ENCODE data around the gene THUMPD2. TPM values are rescaled to one million over a fixed set of nuclear protein-coding genes. Genes with fewer than 3 reads are reported as not detected.

THUMPD2 gene
- total RNA-seq, 2 experiments from 2014 or later: 11.1 to 11.4 TPM

GRCh38 chr2:39781697-39782096 is 2.6 kb upstream of the THUMPD2 start:
- H3K4me3 Mint-ChIP-seq: no peak overlapping the region
- DNase-seq: no peak
- H3K9me3 Mint-ChIP-seq (ENCODE audit: insufficient read depth): no peaks in the 10 kb centered on the region
- peaks cover 36% of the 10 kb centered on the region for H3K4me1 Mint-ChIP-seq (ENCODE audit: low read depth)
- ChIA-PET CTCF (no interaction called here), POLR2A (no interaction called here)
- no peaks in the 10 kb centered on the region for H3K27me3 Mint-ChIP-seq (ENCODE audit: low read depth)
- ATAC-seq: no peak
- no peak overlapping the region for H3K27ac Mint-ChIP-seq
- H3K36me3 Mint-ChIP-seq (ENCODE audit: low read depth): peaks cover 13% of the 10 kb centered on the region

GRCh38 chr2:39780825-39781600 is 2.0 kb upstream of the THUMPD2 start:
- POLR2A ChIA-PET: no interaction called here
- Mint-ChIP-seq H3K36me3 (ENCODE audit: low read depth) (peaks cover 14% of the 10 kb centered on the region), H3K4me3 (peak overlapping the region; percentile 37), H3K9me3 (ENCODE audit: insufficient read depth) (peaks cover 1% of the 10 kb centered on the region), H3K27ac (peak overlapping the region; percentile 40), H3K4me1 (ENCODE audit: low read depth) (peaks cover 38% of the 10 kb centered on the region), H3K27me3 (ENCODE audit: low read depth) (no peaks in the 10 kb centered on the region)
- ATAC-seq (no peak), DNase-seq (no peak)
- CTCF ChIA-PET: no interaction called here

GRCh38 chr2:39779927-39780326 is 869 bp upstream of the THUMPD2 start:
- ChIA-PET CTCF (no interaction called here), POLR2A (no interaction called here)
- Mint-ChIP-seq H3K27ac (peak overlapping the region; percentile 46), H3K4me3 (peak overlapping the region; percentile 87), H3K27me3 (ENCODE audit: low read depth) (no peaks in the 10 kb centered on the region), H3K9me3 (ENCODE audit: insufficient read depth) (peaks cover 3% of the 10 kb centered on the region), H3K4me1 (ENCODE audit: low read depth) (peaks cover 42% of the 10 kb centered on the region), H3K36me3 (ENCODE audit: low read depth) (peaks cover 21% of the 10 kb centered on the region)
- ATAC-seq: no peak
- DNase-seq: no peak

- H3K4me1 Mint-ChIP-seq (ENCODE audit: low read depth): peaks cover 46% of the 10 kb centered on the region
- ATAC-seq (no peak), DNase-seq (no peak)
- no peaks in the 10 kb centered on the region for H3K27me3 Mint-ChIP-seq (ENCODE audit: low read depth)
- H3K27ac Mint-ChIP-seq: peak overlapping the region; percentile 46
- peaks cover 23% of the 10 kb centered on the region for H3K36me3 Mint-ChIP-seq (ENCODE audit: low read depth)
- ChIA-PET CTCF (no interaction called here), POLR2A (no interaction called here)
- peaks cover 3% of the 10 kb centered on the region for H3K9me3 Mint-ChIP-seq (ENCODE audit: insufficient read depth)
- H3K4me3 Mint-ChIP-seq: peak overlapping the region; percentile 87
Measured at GRCh38 chr2:39779341-39779851, 338 bp upstream of the THUMPD2 start.

DNA sequence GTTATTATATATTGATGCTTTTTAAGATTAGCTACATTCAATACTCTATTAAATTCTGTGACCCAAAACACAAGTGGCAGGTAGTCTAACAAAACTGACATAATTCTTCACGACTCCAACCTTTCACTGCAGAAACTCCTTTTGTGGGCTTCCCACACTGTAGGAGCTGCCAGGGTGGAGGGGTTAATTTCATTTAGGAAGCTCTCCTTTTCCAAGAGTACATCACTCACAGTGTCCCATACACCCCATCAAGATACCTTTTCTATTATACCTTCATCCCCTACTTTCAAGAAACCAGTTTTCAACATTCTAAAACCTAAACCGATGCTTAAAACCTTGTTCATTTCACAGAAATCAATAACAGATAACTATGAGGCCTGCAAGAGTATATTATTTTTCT is 825 bp downstream of the THUMPD2 start:
- H3K36me3 Mint-ChIP-seq (ENCODE audit: low read depth): peaks cover 23% of the 10 kb centered on the region
- DNase-seq: no peak
- H3K4me1 Mint-ChIP-seq (ENCODE audit: low read depth): peaks cover 49% of the 10 kb centered on the region
- H3K27ac Mint-ChIP-seq: peak overlapping the region; percentile 91
- H3K9me3 Mint-ChIP-seq (ENCODE audit: insufficient read depth): peaks cover 3% of the 10 kb centered on the region
- CTCF ChIA-PET: no interaction called here
- peak overlapping the region; percentile 87 for H3K4me3 Mint-ChIP-seq
- POLR2A ChIA-PET: interaction anchor here (0.6 kb wide), 1 partner anchor 1936 kb away, joined by 3 read pairs; no protein-coding TSS in a partner anchor
- no peak for ATAC-seq
- no peaks in the 10 kb centered on the region for H3K27me3 Mint-ChIP-seq (ENCODE audit: low read depth)

DNA sequence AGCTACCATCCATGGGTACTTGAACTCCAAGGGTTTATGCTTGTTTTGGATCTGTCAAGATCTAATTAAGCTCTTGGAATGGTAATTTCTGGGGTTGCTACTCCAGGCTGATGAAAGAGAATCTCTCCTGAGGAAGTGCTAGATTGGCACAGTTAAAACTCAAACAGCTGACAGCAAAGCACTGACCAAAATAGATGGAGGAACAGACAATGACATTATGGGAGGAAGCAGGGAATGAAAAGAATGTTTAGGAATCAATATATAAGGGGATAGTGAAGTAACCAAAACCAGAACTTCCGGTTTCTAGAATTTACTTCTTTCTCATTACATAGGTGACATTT is 6.3 kb downstream of the THUMPD2 start:
- DNase-seq (no peak), ATAC-seq (no peak)
- H3K27ac Mint-ChIP-seq: no peak overlapping the region
- CTCF ChIA-PET: interaction anchor here (1.7 kb wide), 1 partner anchor 43 kb away, joined by 6 read pairs; no protein-coding TSS in a partner anchor
- H3K9me3 Mint-ChIP-seq (ENCODE audit: insufficient read depth): peaks cover 3% of the 10 kb centered on the region
- peaks cover 46% of the 10 kb centered on the region for H3K36me3 Mint-ChIP-seq (ENCODE audit: low read depth)
- no peaks in the 10 kb centered on the region for H3K27me3 Mint-ChIP-seq (ENCODE audit: low read depth)
- POLR2A ChIA-PET: no interaction called here
- peaks cover 38% of the 10 kb centered on the region for H3K4me1 Mint-ChIP-seq (ENCODE audit: low read depth)
- H3K4me3 Mint-ChIP-seq: no peak overlapping the region

DNA sequence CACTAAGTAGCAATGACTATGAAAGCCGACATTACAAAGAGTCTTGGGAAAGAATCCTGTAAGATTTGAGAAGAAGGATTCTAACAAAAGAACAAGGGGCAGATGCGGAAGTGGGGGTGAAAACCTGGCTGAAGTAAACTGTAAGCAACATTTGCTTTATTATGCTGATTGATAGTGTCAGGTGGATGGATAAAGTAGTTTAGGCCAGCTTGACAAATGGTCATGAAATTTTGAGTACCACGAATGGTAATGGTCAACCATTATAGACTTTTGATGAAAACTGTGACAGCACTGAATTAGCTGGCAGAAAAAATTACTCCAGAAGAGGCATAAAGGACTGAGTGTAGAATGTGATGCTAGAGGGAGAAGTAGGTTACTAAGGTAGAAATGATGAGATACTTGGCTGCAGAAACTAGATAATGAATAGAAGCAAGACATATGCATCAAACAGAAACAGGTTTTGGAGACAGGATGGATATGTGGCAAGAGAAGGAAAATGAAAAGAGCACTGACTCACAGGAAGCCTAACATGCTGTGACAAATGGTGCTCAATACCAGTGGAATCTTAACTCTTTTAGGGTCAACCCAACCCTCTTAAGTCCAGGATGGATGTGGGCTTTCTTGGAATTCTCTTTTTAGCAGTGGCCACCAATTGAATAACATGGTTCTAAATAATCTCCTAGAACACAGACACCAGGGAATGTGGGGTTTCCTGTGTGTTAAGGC is 6.8 kb downstream of the THUMPD2 start:
- ATAC-seq: no peak
- peaks cover 41% of the 10 kb centered on the region for H3K36me3 Mint-ChIP-seq (ENCODE audit: low read depth)
- H3K4me1 Mint-ChIP-seq (ENCODE audit: low read depth): peaks cover 33% of the 10 kb centered on the region
- no peak for DNase-seq
- ChIA-PET CTCF (interaction anchor here (1.7 kb wide), 1 partner anchor 42 kb away, joined by 6 read pairs; no protein-coding TSS in a partner anchor), POLR2A (no interaction called here)
- H3K4me3 Mint-ChIP-seq: no peak overlapping the region
- peaks cover 3% of the 10 kb centered on the region for H3K9me3 Mint-ChIP-seq (ENCODE audit: insufficient read depth)
- no peaks in the 10 kb centered on the region for H3K27me3 Mint-ChIP-seq (ENCODE audit: low read depth)
- peak overlapping the region; percentile 5 for H3K27ac Mint-ChIP-seq

DNA sequence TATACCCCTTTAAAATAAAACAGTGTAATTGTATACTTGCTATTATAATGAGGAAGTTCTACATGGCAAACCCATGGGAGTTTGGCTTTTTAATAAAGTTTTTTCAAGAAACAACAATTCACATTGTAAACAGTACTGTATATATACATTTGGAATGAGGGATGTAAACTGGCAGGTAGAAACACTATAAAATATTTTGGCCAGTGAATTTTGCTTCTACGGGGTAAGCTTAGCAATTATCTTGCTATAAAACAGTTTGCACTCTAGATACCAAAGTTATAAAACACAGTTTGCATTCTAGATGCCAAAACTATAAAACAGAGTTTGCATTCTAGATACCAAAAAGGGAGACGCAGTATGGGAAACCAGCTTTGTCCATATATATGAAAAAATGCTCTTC is 16.6 kb downstream of the THUMPD2 start:
- POLR2A ChIA-PET: no interaction called here
- ATAC-seq: no peak
- Mint-ChIP-seq H3K9me3 (ENCODE audit: insufficient read depth) (no peaks in the 10 kb centered on the region), H3K36me3 (ENCODE audit: low read depth) (peaks cover 62% of the 10 kb centered on the region), H3K4me1 (ENCODE audit: low read depth) (peaks cover 10% of the 10 kb centered on the region), H3K27ac (no peak overlapping the region), H3K27me3 (ENCODE audit: low read depth) (no peaks in the 10 kb centered on the region), H3K4me3 (no peak overlapping the region)
- no peak for DNase-seq
- CTCF ChIA-PET: no interaction called here

GRCh38 chr2:39757156-39757555 is 21.9 kb downstream of the THUMPD2 start:
- H3K27me3 Mint-ChIP-seq (ENCODE audit: low read depth): no peaks in the 10 kb centered on the region
- no peak overlapping the region for H3K4me3 Mint-ChIP-seq
- DNase-seq (no peak), ATAC-seq (no peak)
- POLR2A ChIA-PET: no interaction called here
- CTCF ChIA-PET: no interaction called here
- no peaks in the 10 kb centered on the region for H3K9me3 Mint-ChIP-seq (ENCODE audit: insufficient read depth)
- peaks cover 66% of the 10 kb centered on the region for H3K36me3 Mint-ChIP-seq (ENCODE audit: low read depth)
- no peaks in the 10 kb centered on the region for H3K4me1 Mint-ChIP-seq (ENCODE audit: low read depth)
- H3K27ac Mint-ChIP-seq: no peak overlapping the region

DNA sequence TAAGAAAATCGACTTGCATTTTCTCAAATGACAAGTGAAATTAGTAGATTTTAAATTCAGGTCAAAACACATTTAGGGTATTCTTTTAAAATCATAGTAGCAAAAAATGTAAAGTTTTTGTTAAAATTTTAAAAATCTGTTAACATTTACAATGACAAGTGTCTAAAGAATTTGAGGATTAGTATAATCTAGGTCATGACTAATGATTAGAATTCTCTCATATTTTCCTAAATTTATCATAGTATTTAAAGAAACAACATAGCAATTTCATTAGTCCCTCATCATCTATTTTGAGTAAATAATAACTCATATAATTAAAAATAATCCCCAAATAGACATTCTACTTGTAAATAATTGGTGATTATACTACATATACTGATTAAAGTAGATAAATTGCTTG is 23.6 kb downstream of the THUMPD2 start:
- Mint-ChIP-seq H3K27ac (no peak overlapping the region), H3K36me3 (ENCODE audit: low read depth) (peaks cover 60% of the 10 kb centered on the region), H3K9me3 (ENCODE audit: insufficient read depth) (no peaks in the 10 kb centered on the region), H3K4me1 (ENCODE audit: low read depth) (no peaks in the 10 kb centered on the region), H3K27me3 (ENCODE audit: low read depth) (no peaks in the 10 kb centered on the region), H3K4me3 (no peak overlapping the region)
- CTCF ChIA-PET: no interaction called here
- ATAC-seq: no peak
- POLR2A ChIA-PET: no interaction called here
- DNase-seq: no peak

DNA sequence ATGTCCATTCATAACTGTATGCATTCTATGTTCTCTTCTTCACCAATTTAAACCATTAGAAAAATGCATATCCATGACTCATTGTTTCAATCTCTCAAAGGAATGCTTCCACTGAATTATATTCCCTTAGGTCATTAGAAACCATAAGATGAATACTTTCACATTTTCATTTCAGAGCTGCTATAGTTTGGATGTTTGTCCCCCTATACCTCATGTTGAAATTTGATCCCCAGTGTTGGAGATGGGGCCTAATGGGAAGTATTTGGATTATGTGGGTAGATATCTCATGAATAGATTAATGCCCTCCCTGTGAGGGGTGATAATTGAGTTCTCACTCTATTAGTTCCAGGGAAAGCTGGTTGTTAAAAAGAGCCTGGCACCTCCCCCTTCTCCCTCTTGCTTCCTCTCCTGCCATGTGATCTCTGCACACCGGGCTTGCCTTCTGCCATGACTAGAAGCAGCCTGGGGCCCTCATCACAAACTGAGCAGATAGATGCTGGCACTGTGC is 35.7 kb downstream of the THUMPD2 start:
- ATAC-seq (no peak), DNase-seq (no peak)
- Mint-ChIP-seq H3K4me3 (no peak overlapping the region), H3K9me3 (ENCODE audit: insufficient read depth) (no peaks in the 10 kb centered on the region), H3K27ac (no peak overlapping the region), H3K4me1 (ENCODE audit: low read depth) (no peaks in the 10 kb centered on the region), H3K36me3 (ENCODE audit: low read depth) (peaks cover 52% of the 10 kb centered on the region), H3K27me3 (ENCODE audit: low read depth) (no peaks in the 10 kb centered on the region)
- ChIA-PET POLR2A (no interaction called here), CTCF (no interaction called here)

DNA sequence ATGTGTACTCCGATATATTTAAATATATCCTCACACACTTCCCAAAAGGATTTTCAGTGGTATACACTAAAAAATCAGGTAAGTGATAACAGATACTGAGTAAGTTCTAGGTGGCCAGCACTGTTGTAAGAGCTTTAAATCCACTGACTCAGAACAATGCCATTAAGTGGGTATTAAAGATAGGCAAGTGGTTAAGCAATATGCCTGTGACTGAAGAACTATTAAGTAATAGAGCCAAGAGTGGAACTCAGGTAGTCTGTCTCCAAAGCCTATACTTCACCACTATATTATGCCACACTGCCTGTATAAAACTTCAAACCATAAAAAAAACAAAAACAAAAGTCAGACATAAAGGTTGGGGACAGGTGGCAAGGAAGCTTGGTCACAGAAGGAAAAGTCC is 37.2 kb downstream of the THUMPD2 start:
- ATAC-seq: no peak
- H3K9me3 Mint-ChIP-seq (ENCODE audit: insufficient read depth): no peaks in the 10 kb centered on the region
- DNase-seq: no peak
- no peak overlapping the region for H3K4me3 Mint-ChIP-seq
- no peaks in the 10 kb centered on the region for H3K4me1 Mint-ChIP-seq (ENCODE audit: low read depth)
- ChIA-PET POLR2A (no interaction called here), CTCF (interaction anchor here (0.9 to 1.5 kb wide), 2 partner anchors 11 to 13 kb away, joined by 3 to 4 read pairs; no protein-coding TSS in a partner anchor)
- no peaks in the 10 kb centered on the region for H3K27me3 Mint-ChIP-seq (ENCODE audit: low read depth)
- H3K27ac Mint-ChIP-seq: no peak overlapping the region
- peaks cover 61% of the 10 kb centered on the region for H3K36me3 Mint-ChIP-seq (ENCODE audit: low read depth)
